Mammary epithelial cell (primary cell): ENCODE measurements around the gene TMEM114.

ENCODE experiments used
- CTCF ChIP-seq, 2 donors: IDR thresholded peaks in 1 of 2; conservative IDR thresholded peaks in 1 of 2; 2 replicates each; pipeline ENCODE4 v1.5.1; 2011 to 2012; ENCODE audit warnings: inconsistent platforms in 2 of 2, low read length in 2 of 2, mild to moderate bottlenecking in 2 of 2, control low read depth in 1 of 2, low read depth in 1 of 2; ENCODE audit not compliant: insufficient read depth in 1 of 2; ENCODE audit errors: extremely low read depth in 1 of 2
- EZH2 ChIP-seq: IDR thresholded peaks from 2 replicates; pipeline ENCODE4 v1.6.1; 2012; ENCODE audit warnings: low read length, inconsistent platforms, borderline replicate concordance

DNA sequence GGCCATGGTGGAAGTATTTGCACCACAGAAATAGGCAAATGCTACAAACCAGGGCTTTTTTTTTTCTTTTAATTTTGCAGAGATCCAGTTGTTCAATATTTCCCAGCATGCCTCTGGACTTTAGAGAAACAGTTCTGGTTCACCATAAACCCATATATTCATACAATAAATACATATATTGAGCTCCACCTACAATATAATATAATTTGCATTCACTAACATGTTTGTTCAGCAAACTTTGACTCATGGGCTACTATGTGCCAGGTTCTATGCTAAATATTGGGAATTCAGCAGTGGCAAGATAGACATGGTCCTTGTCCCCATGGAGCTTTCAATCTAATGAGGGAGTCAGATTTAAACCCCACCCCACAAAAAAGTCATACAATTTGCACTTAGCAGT, 3.2 kb downstream of the TMEM114 start:
- TF ChIP-seq CTCF (conservative IDR thresholded peaks at IDR 0.05 in 1 of 2, IDR thresholded peaks at IDR 0.05 in 1 of 2; ENCODE audit: extremely low read depth in 1 of 2, insufficient read depth in 1 of 2, low read depth in 1 of 2, low read length in 2 of 2): no peak
- TF ChIP-seq EZH2: no peak
